ENCODE data around the gene PGF.

The PGF gene

GRCh38 chr14:74945852-74946658 is 9.3 kb downstream of the PGF start:
- Mint-ChIP-seq H3K27me3 (ENCODE audit: low read depth, poor library complexity) (no peaks in the 10 kb centered on the region), H3K9me3 (no peaks in the 10 kb centered on the region), H3K4me3 (no peak overlapping the region), H3K36me3 (ENCODE audit: low read depth) (peaks cover 18% of the 10 kb centered on the region), H3K27ac (peak overlapping the region; percentile 92), H3K4me1 (peaks cover 48% of the 10 kb centered on the region)
- peak; percentile 91 for TF ChIP-seq CTCF (IDR thresholded peaks at IDR 0.05)
- peak; percentile 90 for DNase-seq

- no peaks in the 10 kb centered on the region for H3K9me3 Mint-ChIP-seq
- H3K27ac Mint-ChIP-seq = no peak overlapping the region
- DNase-seq = peak; percentile 72
- H3K36me3 Mint-ChIP-seq (ENCODE audit: low read depth) = peaks cover 18% of the 10 kb centered on the region
- peak; percentile 61 for TF ChIP-seq CTCF (IDR thresholded peaks at IDR 0.05)
- H3K27me3 Mint-ChIP-seq (ENCODE audit: low read depth, poor library complexity) = no peaks in the 10 kb centered on the region
- no peak overlapping the region for H3K4me3 Mint-ChIP-seq
- H3K4me1 Mint-ChIP-seq = peaks cover 48% of the 10 kb centered on the region
Observed at GRCh38 chr14:74945261-74945851, 10.0 kb downstream of the PGF start.

DNA sequence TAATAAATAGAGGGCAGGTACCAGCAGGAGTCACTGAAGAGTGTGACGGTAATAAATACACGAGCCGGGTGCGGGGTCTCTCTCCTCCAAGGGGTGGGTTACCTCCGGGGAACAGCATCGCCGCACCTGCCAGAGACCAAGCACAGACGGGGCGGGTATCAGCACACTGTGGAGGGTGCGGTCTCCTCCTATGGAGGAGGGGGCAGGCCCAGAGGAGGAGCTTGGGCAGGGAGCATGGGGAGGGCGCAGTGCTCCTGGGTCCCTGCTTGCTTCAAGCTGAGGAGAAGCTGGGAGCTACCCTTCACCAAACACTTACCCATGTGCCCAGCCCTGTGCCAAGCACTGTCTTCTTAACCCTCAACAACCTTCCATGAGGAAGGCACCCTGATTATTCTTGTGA is 12.8 kb downstream of the PGF start:
- Mint-ChIP-seq H3K9me3 (no peaks in the 10 kb centered on the region), H3K4me3 (no peak overlapping the region), H3K27me3 (ENCODE audit: low read depth, poor library complexity) (no peaks in the 10 kb centered on the region), H3K4me1 (peaks cover 47% of the 10 kb centered on the region), H3K36me3 (ENCODE audit: low read depth) (no peaks in the 10 kb centered on the region), H3K27ac (peak overlapping the region; percentile 59)
- no peak for TF ChIP-seq CTCF (IDR thresholded peaks at IDR 0.05)
- DNase-seq = no peak

DNA sequence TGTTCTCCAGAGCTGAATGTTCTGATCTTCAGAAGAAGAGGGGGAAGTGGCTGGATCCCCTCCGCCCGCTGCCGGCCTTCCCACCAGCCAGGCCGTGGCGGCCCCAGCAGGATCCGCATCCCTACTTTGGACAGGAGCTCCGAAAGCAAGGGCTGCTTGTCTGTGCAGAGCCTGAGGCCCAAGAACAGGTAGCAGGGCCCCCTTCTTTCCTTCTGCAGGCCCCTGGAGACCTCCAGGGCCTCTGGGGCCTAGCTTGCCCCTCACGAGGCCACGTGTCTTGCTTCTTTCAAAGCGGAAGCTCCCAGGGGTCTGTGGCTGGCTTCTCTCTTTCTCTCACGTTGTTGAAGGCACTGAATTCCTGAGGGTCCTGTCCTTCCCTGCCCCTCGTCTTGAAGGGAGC is 13.2 kb downstream of the PGF start:
- no peak for DNase-seq
- no peak overlapping the region for H3K4me3 Mint-ChIP-seq

DNA sequence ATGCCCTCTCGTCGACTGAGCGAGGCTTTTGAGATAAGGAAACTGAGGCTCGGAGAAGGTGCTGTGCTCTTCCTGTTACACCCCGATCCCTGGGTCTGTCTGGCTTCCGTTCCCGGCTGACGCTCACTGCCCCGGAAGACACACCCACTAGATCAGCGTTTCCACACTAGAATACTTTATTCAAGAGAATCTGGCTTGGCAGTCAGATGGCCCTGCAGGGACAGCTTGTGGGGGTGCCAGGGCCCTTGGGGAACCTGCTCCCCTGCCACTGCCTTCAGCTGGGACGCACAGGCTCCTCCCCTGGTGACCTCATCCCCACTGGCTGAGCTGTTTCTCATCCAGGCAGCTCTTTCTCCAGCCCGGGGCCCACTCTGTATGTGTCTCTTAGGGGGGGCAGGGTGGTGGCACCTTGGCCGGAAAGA is 13.7 kb downstream of the PGF start:
- H3K27me3 Mint-ChIP-seq (ENCODE audit: low read depth, poor library complexity) = no peaks in the 10 kb centered on the region
- H3K4me3 Mint-ChIP-seq = no peak overlapping the region
- H3K4me1 Mint-ChIP-seq = peaks cover 47% of the 10 kb centered on the region
- no peaks in the 10 kb centered on the region for H3K36me3 Mint-ChIP-seq (ENCODE audit: low read depth)
- no peak for TF ChIP-seq CTCF (IDR thresholded peaks at IDR 0.05)
- DNase-seq = no peak
- peak overlapping the region; percentile 59 for H3K27ac Mint-ChIP-seq
- H3K9me3 Mint-ChIP-seq = no peaks in the 10 kb centered on the region

More for the DNA sequence above, 13.2 kb downstream of the PGF start:
- no peaks in the 10 kb centered on the region for H3K9me3 Mint-ChIP-seq
- peak overlapping the region; percentile 59 for H3K27ac Mint-ChIP-seq
- no peaks in the 10 kb centered on the region for H3K36me3 Mint-ChIP-seq (ENCODE audit: low read depth)
- H3K4me1 Mint-ChIP-seq = peaks cover 47% of the 10 kb centered on the region
- no peak for TF ChIP-seq CTCF (IDR thresholded peaks at IDR 0.05)
- H3K27me3 Mint-ChIP-seq (ENCODE audit: low read depth, poor library complexity) = no peaks in the 10 kb centered on the region

All from nephron progenitor cell (in vitro differentiated cells).